Tibial nerve (tissue), 3 donors: ENCODE results near the gene PXT1.

Experiments
- CTCF ChIP-seq, 5 experiments: fragments of 200-600 bp in 3 of 5; fragments of 450-650 bp in 2 of 5; sonication (generic) in 3 of 5; IDR thresholded peaks; one replicate each; pipeline ENCODE4 v1.5.1; 2016 to 2019; ENCODE audit warnings: antibody characterized with exemption in 5 of 5, mild to moderate bottlenecking in 3 of 5, moderate library complexity in 2 of 5
- POLR2A ChIP-seq, 2 donors: fragments of 450-650 bp; IDR thresholded peaks; one replicate each; pipeline ENCODE4 v1.6.1; 2017; ENCODE audit warnings: antibody characterized with exemption in 2 of 2, mild to moderate bottlenecking in 2 of 2, moderate library complexity in 2 of 2

GRCh38 chr6:36343109-36343680 lies 99.5 kb downstream of the PXT1 start:
- TF ChIP-seq POLR2A (IDR thresholded peaks at IDR 0.05) (no peak), CTCF (IDR thresholded peaks at IDR 0.05) (no peak)
